Peyer's patch (tissue), 4 donors: ENCODE measurements around the gene GTF3C1. TPM values are rescaled to one million over a fixed set of nuclear protein-coding genes. Genes with fewer than 3 reads are reported as not detected.

ENCODE experiments used
- DNase-seq, 3 donors: peaks; one replicate each; pipeline ENCODE4 v3.0.0-alpha.2; 2017 to 2019
- H3K27ac ChIP-seq, 4 donors: fragments of 200-600 bp; sonication (generic); one replicate each; pipeline ENCODE4 v1.5.1; 2016 to 2019
- H3K27me3 ChIP-seq, 2 donors: fragments of 200-600 bp; sonication (generic); one replicate each; pipeline ENCODE4 v1.5.1; 2019
- H3K36me3 ChIP-seq, 3 donors: fragments of 200-600 bp; sonication (generic); one replicate each; pipeline ENCODE4 v1.5.1; 2016 to 2019
- H3K4me1 ChIP-seq, 4 donors: fragments of 200-600 bp; sonication (generic); one replicate each; pipeline ENCODE4 v1.5.1; 2016 to 2019
- H3K4me3 ChIP-seq, 4 donors: fragments of 200-600 bp; sonication (generic); 1 replicate in 3 of 4; 2 replicates in 1 of 4; pipeline ENCODE4 v1.5.1; 2016 to 2019; ENCODE audit warnings: mild to moderate bottlenecking in 1 of 4
- H3K9me3 ChIP-seq, 4 donors: fragments of 200-600 bp; sonication (generic); one replicate each; pipeline ENCODE4 v1.5.1; 2016 to 2019; ENCODE audit warnings: mild to moderate bottlenecking in 1 of 4
- POLR2A ChIP-seq, 2 donors: fragments of 450-650 bp; IDR thresholded peaks; one replicate each; pipeline ENCODE4 v1.5.1; 2017; ENCODE audit warnings: antibody characterized with exemption in 2 of 2, mild to moderate bottlenecking in 2 of 2, moderate library complexity in 2 of 2
- total RNA-seq, 4 donors: library from RNA; depleted of rRNA; stranded (reverse); fragments of >200 nt; gene quantifications; one replicate each; pipeline ENCODE4 v1.1.0, GENCODE V29; 2016
- TF ChIP-seq, protein P1 (sequence below), 6 experiments: fragments of 450-650 bp in 4 of 6; fragments of 200-600 bp in 2 of 6; sonication (generic) in 1 of 6; IDR thresholded peaks; one replicate each; pipeline ENCODE4 v1.5.1; 2017 to 2019; ENCODE audit warnings: antibody characterized with exemption in 6 of 6, mild to moderate bottlenecking in 3 of 6, moderate library complexity in 1 of 6

Gene GTF3C1
- total RNA-seq, 4 donors from 2014 or later, result 49.6 to 80.1 (median 73.0) TPM

DNA sequence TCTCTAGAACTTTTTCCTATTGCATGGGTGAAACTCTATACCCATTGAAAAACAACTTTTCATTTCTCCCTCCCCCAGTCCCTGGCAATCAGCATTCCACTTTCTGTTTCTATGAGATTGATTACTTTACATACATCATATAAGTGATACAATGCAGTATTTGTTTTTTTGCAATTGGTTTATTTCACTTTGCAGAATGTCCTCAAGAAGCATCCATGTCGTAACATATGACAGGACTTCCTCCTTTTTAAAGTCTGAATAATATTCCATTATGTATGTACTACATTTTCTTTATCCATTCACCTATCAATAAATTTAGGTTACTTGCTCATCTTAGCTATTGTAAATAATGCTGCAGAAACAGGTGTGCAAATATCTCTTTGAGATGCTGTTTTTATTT lies 139.0 kb downstream of the GTF3C1 start:
- TF ChIP-seq, protein P1, sequence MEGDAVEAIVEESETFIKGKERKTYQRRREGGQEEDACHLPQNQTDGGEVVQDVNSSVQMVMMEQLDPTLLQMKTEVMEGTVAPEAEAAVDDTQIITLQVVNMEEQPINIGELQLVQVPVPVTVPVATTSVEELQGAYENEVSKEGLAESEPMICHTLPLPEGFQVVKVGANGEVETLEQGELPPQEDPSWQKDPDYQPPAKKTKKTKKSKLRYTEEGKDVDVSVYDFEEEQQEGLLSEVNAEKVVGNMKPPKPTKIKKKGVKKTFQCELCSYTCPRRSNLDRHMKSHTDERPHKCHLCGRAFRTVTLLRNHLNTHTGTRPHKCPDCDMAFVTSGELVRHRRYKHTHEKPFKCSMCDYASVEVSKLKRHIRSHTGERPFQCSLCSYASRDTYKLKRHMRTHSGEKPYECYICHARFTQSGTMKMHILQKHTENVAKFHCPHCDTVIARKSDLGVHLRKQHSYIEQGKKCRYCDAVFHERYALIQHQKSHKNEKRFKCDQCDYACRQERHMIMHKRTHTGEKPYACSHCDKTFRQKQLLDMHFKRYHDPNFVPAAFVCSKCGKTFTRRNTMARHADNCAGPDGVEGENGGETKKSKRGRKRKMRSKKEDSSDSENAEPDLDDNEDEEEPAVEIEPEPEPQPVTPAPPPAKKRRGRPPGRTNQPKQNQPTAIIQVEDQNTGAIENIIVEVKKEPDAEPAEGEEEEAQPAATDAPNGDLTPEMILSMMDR (IDR thresholded peaks at IDR 0.05), result no peak
- no peak for TF ChIP-seq POLR2A (IDR thresholded peaks at IDR 0.05)
- H3K27ac ChIP-seq, result no peak overlapping the region
- H3K4me1 ChIP-seq, result peaks cover 0 to 4% (median under 1%) of the 10 kb centered on the region in 4 donors
- H3K4me3 ChIP-seq, result no peak overlapping the region
- no peaks in the 10 kb centered on the region for H3K27me3 ChIP-seq
- no peak for DNase-seq
- H3K36me3 ChIP-seq, result no peaks in the 10 kb centered on the region
- H3K9me3 ChIP-seq, result no peaks in the 10 kb centered on the region

Other genes with a start within 250 kb of the GTF3C1 start
- 100 to 1,000 TPM in 1 of 4 donors, 10 to 100 TPM in 3; 32.2 to 104 (median 71.9) TPM for gene IL4R, start 235.9 kb downstream of the GTF3C1 start, total RNA-seq
- gene IL21R, start 147.7 kb downstream of the GTF3C1 start, total RNA-seq, result 1 to 10 TPM in 2 of 4 donors, under 1 TPM in 1, not detected in 1; 0.18 to 4.1 (median 1.3) TPM
- gene KATNIP, start 231 bp upstream of the GTF3C1 start, total RNA-seq, result 10 to 100 TPM; 27.5 to 59.5 (median 37.5) TPM